ENCODE data around the gene MTR.

- TF ChIP-seq SP1 (IDR thresholded peaks at IDR 0.05) = no peak
- no peak for TF ChIP-seq FOXA1 (IDR thresholded peaks at IDR 0.05)
- no peak for TF ChIP-seq BHLHE40 (IDR thresholded peaks at IDR 0.05; ENCODE audit: borderline replicate concordance)
- TF ChIP-seq ZNF384 (IDR thresholded peaks at IDR 0.05) = no peak
- TF ChIP-seq FOXM1 (IDR thresholded peaks at IDR 0.05; ENCODE audit: borderline replicate concordance) = no peak
- TF ChIP-seq PKNOX1 (IDR thresholded peaks at IDR 0.05) = no peak
- no peak for TF ChIP-seq HDGF (IDR thresholded peaks at IDR 0.05; ENCODE audit: borderline replicate concordance)
- TF ChIP-seq TARDBP (IDR thresholded peaks at IDR 0.05) = no peak
- TF ChIP-seq NFRKB (IDR thresholded peaks at IDR 0.05) = no peak
- TF ChIP-seq CTBP1 (IDR thresholded peaks at IDR 0.05; ENCODE audit: borderline replicate concordance) = no peak
- no peak for TF ChIP-seq ELF4 (IDR thresholded peaks at IDR 0.05)
- TF ChIP-seq SUZ12 (IDR thresholded peaks at IDR 0.05) = no peak
Observed at GRCh38 chr1:236768601-236769000, 26.5 kb upstream of the MTR start.
